MV-4-11 (cell line): ENCODE results near the gene PTPRN2.
"Not testable (repeated sequence)": the region's sequence is repeated elsewhere in the genome, so short reads cannot be mapped to it uniquely, and the experiment has no call there.

Source experiments
- DNase-seq: peaks from one replicate; lab custom pipeline; 2025; lab: John Stamatoyannopoulos, UW

PTPRN2 gene

DNA sequence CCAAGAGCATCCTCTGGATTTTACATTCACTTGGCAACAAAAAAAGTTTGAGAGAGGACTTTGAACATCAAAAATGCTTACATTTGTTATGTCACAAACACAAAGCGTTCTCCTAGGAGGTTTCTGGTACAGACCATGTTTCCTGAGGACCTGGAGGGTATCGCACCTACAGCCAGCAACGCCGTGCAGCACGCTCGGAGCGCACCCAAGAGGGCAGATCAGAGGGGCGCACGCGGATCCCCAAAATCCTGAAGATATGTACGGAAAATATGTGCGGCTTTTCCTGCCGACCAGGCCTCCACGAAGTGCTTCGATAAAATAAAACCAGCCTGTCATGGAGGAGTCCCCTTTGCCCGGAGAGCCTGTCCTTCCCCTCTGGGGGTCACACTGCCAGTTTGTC lies 796.0 kb downstream of the PTPRN2 start:
- no peak for DNase-seq

DNA sequence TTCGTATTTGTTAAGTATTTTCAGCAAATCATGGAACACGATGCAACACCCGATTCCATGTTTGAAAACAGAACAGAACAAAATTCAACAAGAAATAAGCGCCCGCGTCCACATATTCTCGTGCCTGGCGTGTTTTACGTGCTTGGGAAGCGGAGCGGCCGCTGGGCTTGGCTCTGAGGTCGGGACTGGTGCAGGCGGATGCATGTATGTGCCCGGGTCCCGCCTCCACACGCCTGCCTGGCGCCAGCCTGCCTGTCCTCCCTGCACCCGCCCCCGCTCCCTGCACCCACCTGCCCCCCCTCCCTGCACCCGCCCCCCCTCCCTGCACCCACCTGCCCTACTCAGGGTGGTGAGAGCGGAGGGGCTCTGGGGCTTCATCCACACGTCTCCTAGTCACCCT lies 796.4 kb downstream of the PTPRN2 start:
- no peak for DNase-seq

DNA sequence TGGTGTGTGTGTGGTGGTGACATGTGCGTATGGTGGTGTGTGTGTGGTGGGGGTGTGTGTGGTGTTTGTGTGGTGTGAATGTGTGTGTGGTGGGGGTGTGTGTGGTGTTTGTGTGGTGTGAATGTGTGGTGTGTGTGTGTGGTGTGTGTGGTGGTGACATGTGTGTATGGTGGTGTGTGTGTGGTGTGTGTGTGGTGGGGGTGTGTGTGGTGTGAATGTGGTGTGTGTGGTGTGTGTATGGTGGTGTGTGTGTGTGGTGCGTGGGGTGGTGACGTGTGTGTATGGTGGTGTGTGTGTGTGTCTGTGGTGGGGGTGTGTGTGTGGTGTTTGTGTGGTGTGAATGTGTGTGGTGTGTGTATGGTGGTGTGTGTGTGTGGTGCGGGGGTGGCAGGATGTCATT lies 797.7 kb downstream of the PTPRN2 start:
- no peak for DNase-seq

DNA sequence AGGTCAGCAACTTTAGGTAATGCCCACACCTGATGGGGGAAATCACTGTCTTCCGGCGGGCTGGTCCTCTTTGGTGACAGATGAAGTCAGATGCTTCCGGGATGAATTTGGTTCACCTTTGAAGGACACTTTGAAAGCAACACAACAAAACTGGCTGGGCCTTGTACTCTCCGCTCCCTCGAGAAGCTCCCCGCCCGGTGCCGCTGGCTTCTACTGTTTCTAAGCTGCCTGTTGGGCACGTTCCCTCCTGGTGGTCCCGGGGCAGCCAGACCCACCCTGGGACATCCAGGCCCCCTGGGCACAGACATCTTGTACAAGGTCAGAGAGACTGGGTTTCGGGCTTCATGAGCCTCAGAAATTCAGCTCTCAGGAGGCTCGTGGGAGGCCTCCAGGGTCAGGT lies 798.5 kb downstream of the PTPRN2 start:
- DNase-seq: no peak

DNA sequence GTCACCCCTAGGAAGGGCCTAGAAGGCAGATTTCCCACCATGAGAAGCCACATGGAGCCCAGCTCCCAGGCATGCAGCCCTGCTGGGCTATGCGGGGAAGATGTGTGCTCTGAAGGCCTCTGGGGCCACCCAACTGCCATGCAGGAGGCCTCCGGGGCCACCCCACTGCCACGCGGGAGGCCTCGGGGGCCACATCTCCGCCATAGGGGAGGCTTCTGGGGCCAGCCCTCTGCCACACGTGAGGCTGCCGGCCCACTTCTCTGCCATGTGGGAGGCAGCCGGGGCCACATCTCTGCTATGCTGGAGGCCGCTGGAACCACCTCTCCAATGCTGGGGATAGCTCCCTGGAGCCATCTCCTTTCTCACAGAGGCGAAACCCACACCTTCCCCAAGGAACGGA lies 799.0 kb downstream of the PTPRN2 start:
- DNase-seq: no peak

DNA sequence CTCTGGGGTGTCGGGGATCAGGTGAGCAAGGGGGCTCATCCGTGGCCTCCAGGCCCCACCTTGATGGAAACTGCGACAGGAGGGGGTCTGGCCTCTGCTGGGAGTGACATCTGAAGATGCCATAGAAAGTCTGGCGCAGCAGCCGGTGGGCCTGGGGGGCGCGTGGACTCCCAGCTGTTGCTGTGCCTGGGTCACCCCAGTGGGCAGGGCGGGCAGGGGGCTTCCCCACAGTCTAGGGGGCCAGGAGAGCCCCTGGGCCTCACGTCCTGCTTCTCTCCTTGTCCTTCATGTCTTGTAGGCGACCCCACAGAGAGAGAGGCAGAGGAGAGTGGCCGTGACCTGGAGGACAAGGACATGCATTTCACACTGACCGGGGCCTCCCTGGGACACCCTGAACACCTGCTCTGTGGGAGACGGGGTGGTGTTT lies 800.3 kb downstream of the PTPRN2 start:
- no peak for DNase-seq

DNA sequence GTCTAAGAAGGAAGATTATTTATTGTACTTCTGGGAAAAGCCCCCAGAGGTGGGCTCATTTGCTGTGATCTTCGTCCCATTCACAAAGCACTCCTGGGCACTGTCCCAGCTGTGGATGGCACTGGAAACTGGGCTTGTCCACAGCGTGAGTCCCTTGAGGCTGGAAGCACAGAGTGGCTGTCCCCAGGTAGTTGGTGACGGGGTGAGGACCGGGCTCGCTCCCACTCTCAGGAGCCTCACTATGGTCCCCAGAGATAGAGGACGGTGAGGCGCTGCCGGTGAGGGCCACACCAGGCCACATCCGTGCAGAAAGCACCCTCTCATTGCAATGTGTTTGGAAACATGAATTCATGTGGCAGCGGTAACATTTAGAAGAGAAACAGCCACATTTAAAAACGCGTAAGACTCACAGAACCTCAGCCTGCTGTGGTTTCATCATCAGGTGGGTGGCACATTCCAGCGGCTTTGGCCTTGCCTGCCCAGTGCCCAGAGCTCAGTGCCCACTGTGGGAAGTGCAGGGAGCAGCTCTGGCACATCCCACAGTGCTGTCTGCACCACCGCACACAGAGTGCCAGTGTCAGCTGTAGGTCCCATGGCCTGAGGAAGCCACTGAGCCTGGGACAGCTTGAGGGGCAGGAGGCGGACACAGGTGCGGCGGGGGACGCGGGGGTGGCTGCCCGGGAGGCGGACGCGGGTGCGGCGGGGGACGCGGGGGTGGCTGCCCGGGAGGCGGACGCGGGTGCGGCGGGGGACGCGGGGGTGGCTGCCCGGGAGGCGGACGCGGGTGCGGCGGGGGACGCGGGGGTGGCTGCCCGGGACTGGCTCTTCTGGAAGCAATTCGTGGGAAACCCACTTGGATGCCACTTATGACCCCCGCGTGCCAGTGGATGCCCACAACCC lies 801.0 kb downstream of the PTPRN2 start:
- DNase-seq: no peak

DNA sequence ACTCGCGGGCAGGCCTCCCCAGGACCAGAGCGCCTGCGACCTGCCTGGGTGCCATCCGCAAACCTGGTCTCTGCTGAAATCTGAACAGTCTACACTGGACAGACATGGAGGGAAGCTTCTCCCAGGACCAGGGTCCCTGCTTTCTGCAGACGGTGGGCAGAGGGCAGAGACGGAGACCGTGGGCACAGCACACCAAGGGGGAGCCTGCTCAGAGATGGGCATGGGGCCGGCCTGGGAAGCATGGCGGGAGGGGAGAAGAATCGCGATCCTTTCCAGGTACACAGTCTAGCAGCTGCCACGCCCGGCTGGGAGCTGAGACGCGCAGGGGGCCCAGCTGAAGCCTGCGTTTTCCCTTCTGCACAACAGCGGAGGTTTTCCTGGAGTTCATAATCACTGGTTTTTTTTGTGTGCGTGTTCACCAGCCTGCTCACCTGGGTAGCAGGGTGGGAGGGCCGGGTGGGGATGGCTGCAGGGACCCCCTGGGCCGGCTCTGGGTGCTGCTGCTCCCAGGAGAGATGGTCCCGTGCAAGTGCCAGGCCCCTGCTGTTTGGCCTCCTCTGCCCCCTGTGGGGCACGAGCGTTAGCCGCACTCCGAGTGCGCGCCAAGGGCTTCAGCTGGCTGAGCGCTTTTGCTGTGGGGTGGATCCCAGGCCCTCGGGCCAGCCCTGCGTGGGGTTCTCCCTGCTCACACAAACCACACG lies 802.0 kb downstream of the PTPRN2 start:
- no peak for DNase-seq

DNA sequence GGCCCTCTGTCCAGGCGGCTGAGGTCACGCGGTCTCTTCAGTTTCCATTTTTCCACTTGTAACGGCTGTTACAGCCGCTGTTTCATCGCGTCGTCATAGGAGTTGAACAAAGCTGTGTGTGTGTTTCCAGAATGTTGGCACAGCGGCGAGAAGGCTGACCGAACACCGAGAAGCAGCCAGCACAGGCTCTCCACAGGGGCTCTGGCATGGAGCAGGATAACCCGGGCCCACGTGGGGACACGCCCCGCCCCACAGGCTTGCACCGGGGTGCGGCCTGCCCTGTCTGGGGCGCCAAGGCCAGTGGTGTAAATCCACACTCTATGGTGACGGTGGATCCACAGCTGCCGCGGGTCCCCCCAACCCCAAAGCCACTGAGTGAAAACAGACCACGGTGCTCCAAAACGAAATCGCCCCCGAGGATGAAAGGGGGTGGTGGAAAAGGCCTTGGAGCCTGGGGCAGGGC lies 802.6 kb downstream of the PTPRN2 start:
- DNase-seq: no peak

DNA sequence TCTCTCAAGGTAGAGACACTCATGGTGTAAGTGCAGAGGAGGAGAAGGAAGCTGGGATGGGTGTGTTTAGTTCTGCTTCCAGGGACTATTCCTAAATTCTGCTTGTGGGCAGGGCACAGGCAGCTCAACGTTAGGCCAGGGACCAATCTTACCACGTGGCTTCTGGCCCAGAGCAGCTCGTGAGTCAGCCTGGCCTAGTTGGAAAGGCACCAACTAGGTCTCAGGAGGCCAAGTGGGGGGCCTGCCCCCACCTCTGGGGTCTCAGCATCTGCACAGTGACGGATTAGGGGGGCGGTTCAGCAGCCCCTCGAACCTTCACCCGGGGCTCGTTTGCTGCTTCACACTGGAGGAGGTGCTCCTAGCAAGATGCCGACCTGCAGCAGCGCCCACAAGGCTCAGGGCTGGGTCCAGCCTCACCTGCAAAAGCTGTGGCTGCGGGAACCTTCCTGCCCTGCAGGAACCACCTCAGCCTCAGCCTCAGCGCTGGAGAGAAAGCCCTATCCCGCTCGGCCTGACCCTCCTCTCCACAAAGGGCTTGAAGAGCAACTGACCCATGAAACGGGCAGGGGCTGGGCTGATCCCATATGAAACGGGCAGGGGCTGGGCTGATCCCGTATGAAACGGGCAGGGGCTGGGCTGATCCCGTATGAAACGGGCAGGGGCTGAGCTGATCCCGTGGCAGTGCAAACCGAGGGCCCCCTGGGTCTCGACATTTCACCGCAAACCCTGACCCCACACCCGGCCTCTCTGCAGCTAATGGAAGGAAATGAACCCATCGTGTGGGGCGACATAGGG lies 803.4 kb downstream of the PTPRN2 start:
- no peak for DNase-seq

DNA sequence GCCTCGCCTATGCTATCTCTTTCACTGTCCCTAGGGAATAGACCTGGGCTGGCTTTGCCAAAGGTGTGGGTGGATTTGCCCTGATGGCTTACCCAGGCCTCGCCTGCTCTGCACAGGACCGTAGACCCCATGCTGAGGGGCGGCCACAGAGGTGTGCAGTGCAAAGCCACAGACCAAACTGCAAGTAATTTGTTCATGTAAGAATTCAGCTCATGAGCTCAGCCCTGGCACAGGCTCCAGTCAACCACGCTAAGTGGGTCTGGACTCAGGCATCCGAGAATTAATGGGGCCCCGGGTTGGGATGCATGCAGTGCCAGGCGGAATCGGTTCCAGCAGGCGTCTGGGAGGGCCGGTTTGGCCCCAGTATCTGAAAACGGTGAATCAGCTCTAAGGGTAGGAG lies 805.6 kb downstream of the PTPRN2 start:
- DNase-seq: no peak

DNA sequence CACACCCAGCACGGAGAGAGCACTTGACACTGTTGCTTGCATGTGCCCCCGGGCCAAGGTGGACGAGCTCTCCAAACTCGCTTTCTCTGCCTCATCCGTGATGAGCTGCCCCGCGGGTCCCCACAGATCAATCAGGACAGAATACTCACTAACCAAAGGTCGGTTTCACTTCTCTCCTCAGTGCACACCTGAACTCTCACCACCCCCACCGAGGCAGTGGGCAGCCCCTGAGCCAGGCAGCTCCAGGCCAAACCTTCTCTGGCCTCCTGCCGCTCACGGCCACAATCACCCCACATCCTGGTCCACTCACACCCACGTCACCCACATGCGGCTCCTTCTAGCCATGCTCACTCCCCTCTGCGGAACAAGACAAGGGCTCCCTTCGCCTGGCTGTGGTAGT lies 806.9 kb downstream of the PTPRN2 start:
- DNase-seq: no peak

DNA sequence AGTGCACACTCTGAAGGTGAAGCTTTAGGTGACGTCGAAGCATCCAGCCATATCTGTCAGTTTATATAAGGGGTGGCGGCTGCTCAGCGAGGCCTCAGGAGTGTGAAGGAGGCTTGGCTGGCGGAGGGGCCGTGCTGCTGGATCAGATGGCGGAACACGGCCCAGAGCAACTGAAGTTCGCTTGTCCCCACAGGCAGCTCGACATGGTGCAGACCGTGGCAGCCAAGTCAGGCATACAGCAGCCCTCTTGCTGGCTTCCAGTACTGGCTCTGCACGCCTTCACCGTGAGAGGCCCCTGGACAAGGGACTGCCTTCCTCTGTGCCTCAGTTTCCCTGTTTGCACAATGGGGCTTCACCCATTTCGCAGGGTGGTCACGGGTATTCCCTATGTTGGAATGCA lies 807.3 kb downstream of the PTPRN2 start:
- no peak for DNase-seq

DNA sequence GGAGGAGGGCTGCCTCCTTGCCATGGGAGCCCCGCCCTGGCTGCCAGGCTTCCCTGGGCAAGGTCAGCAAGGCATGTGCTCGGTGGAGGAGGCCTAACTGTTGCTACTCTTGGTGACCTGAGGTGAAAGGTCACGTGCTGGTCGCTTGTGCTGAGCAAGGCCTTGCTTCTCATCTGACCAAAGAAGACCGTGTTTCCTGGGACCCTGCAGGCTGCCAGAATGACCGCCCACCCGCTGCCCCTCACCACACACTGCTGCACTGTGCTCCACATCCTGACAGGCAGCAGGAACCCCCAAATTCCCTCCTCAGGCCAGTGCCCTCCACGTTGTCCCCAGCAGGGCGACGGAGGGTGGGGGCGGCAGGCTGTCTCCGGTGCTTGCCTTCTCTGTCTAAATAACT lies 808.4 kb downstream of the PTPRN2 start:
- DNase-seq: no peak

DNA sequence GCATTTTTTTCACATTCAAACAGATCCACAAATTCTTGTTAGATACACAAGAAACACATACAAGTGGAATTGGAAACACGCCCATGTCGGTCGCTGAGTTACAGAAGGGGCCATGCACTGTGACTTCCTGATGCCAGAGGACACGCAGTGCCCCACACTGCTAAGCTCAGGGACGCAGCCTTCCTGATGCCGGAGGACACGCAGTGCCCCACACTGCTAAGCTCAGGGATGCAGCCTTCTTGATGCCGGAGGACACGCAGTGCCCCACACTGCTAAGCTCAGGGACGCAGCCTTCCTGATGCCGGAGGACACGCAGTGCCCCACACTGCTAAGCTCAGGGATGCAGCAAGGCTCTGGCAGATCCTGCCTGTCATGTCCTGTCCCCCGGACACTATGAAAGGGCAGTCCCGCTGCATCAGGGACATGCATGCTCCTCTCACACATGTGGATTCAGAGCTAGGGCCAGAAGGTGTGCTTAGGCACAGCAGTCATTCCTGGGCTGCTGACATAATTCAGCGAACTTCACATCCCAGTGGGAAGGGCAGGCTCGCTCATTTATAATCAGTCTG lies 810.3 kb downstream of the PTPRN2 start:
- DNase-seq: not testable (repeated sequence)

DNA sequence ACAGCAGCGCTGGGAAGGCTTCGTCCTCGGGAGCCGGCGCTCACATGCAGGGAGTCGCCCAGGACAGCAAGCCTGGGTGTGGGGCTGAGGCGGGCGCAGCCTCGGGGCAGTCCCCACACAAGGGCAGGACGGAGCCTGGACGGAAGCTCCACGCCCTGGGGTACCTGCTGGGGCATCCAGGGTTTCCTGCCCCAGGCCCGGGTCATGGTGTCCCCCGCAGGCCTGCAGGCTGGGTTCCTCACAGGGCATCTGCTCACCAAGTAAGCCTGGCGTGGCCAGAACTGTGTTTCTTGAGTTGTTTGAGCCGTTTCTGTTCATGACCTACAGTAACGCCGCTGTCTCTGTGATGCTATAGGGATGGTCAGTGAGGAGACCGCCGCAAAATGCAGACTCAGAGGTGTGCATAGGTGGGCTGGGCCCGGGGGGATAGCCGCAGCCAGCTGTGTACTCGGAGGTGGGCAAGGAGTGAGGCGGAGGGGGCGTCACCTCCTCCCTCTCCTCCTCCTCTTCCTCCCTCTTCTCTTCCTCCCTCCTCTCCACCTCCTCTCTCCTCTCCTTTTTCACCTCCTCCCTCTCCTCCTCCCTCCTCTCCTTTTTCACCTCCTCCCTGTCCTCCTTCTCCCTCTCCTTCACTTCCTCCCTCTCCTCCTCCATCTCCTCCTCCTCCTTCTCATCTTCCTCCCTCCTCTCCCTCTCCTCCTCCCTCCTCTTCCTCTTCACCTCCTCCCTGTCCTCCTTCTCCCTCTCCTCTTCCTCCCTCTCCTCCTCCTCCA lies 811.9 kb downstream of the PTPRN2 start:
- no peak for DNase-seq

DNA sequence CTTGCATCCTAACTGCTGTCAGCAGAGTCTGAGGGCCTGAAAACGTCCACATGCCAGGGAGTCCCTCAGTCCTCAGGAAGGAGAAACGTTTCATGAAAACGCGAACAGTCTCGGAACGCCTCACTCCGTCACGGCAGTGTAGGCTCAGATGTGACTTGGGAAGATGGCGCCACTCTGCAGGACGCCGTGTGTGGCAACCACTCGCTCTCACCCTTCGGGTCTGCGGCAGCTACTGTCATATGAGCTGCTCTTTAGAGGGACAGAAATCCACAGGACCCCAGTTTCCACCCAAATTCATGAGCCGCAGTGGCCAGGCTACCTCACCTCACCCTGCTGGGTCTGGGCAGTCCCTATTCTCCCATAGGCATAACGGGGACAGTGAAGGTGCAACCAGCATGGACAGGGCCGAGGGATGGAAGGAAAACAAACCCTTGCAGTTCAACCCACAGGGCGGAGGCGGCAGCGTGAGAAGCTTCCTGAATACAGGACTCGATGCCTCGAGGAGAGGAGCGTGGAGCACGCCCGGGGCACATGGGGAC lies 812.5 kb downstream of the PTPRN2 start:
- no peak for DNase-seq

DNA sequence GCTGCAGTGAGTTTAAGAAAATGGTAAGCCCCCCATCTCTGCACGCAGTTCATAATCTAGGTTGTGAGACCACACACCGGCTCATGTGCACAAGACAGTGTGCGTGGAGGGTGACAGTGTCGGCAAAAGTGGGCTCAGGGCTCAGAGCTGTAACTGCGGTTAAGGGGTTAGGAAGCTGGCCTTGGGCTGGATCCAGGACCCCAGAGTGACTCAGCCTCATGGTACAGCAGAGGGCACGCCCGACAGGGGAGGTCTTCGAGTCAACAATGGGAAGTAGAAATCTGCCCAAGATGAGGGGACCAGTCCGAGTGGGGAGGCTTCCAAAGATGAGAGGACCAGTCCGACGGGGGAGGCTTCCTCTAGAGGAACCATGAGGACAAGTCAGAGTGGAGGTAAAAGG lies 813.1 kb downstream of the PTPRN2 start:
- DNase-seq: no peak

DNA sequence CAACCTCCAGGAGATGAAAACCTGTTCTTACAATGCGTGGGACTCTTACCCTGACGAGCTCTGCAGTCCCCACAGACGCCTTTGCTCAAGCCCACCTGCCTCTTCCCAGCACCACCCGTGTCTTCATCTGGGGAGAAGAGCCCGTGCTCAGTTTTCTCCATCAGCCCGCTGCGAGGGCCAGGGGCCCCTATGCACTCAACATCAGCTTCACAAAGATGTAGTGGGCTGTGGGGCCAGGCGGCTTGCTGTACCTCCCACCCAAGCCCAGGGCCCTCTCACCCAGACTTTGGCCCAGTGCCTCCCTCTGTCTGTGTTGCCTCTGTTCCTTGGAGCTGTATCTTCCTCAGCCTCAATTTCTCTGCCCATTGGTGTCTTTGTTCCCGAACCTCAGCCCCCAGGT lies 814.3 kb downstream of the PTPRN2 start:
- DNase-seq: no peak

DNA sequence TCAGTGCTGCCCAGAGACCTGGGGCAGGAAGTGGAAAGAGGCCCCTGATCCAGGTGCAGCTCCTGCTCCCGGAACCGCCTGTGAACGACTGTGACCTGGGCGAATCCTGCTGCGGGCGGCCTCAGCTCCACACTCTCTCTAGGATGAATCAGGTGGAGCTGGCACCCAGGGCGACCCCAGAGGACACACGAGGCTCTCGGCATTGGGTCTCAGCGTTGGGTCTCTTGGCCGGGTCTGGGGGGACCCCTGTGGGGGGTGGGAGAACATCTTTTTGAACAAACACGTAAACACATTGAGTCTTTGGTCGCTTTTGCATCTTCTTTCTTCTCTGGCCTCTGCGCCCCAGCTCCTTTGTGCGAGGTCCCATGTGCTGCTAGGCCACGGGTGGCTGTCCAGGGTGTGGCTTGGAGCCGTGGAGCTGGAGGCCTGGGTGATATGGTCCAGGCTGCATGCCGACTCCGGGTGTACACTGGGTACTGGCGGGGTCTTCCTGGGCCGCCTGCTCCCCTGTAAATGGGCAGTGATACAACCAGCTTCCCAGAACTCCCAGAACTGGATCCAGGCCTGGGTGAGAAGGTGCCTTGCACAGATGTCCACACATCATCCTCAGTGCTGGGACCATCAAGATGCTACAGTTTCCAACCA lies 815.0 kb downstream of the PTPRN2 start:
- DNase-seq: no peak

DNA sequence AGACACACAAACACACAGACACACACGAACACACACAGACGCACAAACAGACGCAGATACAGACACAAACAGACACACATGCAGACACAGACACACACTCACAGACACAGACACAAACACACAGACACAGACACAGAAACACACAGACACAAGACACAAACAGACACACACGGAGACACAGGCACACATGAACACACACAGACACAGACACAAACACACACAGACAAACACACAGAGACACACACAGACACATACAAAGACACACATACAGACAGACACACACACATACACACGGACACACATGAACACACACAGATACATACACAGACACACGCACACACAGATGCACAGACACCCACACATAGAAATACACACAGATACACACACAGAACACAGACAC lies 815.9 kb downstream of the PTPRN2 start:
- DNase-seq: no peak
